H9 (cell line): Measurements from ENCODE around the gene STIL. TPM values are rescaled to one million over a fixed set of nuclear protein-coding genes. Genes with fewer than 3 reads are reported as not detected.

Source experiments
- DNase-seq: peaks from one replicate; pipeline ENCODE4 v3.0.0-alpha.2; 2017
- H2AFZ ChIP-seq: one replicate; pipeline ENCODE4 v1.6.1; 2013; ENCODE audit warnings: mild to moderate bottlenecking, low read length, control low read depth, moderate library complexity
- H2AK5ac ChIP-seq: 2 replicates; pipeline ENCODE4 v1.6.1; 2013; ENCODE audit warnings: low read length, control low read depth, mixed read lengths; ENCODE audit not compliant: insufficient read length
- H2BK120ac ChIP-seq: one replicate; pipeline ENCODE4 v1.6.1; 2013; ENCODE audit warnings: low read depth, mild to moderate bottlenecking, low read length, control low read depth, inconsistent platforms; ENCODE audit not compliant: poor library complexity, severe bottlenecking
- H2BK12ac ChIP-seq: 2 replicates; pipeline ENCODE4 v1.6.1; 2013; ENCODE audit warnings: low read length, control low read depth, mixed read lengths, low read depth; ENCODE audit not compliant: insufficient read length
- H2BK15ac ChIP-seq: 2 replicates; pipeline ENCODE4 v1.6.1; 2013; ENCODE audit warnings: low read depth, low read length, control low read depth
- H2BK20ac ChIP-seq: one replicate; pipeline ENCODE4 v1.6.1; 2013; ENCODE audit warnings: low read depth, mild to moderate bottlenecking, low read length, control low read depth, inconsistent platforms; ENCODE audit not compliant: poor library complexity, severe bottlenecking
- H2BK5ac ChIP-seq: 2 replicates; pipeline ENCODE4 v1.6.1; 2013; ENCODE audit warnings: low read length, control low read depth, mixed read lengths; ENCODE audit not compliant: insufficient read length
- H3K14ac ChIP-seq: 2 replicates; pipeline ENCODE4 v1.6.1; 2013; ENCODE audit warnings: low read length, control low read depth; ENCODE audit not compliant: insufficient read depth
- H3K18ac ChIP-seq: 2 replicates; pipeline ENCODE4 v1.6.1; 2013; ENCODE audit warnings: low read depth, mild to moderate bottlenecking, mixed read lengths, low read length, control low read depth; ENCODE audit not compliant: insufficient read length
- H3K23ac ChIP-seq: 2 replicates; pipeline ENCODE4 v1.6.1; 2013; ENCODE audit warnings: low read length, control low read depth, mixed read lengths, low read depth; ENCODE audit not compliant: insufficient read length
- H3K23me2 ChIP-seq: 2 replicates; pipeline ENCODE4 v1.6.1; 2013; ENCODE audit warnings: low read depth, mild to moderate bottlenecking, mixed read lengths, low read length, control low read depth; ENCODE audit not compliant: insufficient read length, poor library complexity, severe bottlenecking
- H3K27ac ChIP-seq: 2 replicates; pipeline ENCODE4 v1.5.1; 2013; ENCODE audit warnings: low read length, control low read depth, mixed read lengths, low read depth; ENCODE audit not compliant: insufficient read length
- H3K27me3 ChIP-seq: 2 replicates; pipeline ENCODE4 v1.6.1; 2013; ENCODE audit warnings: low read length, control low read depth, inconsistent platforms; ENCODE audit not compliant: insufficient read depth
- H3K4ac ChIP-seq: 2 replicates; pipeline ENCODE4 v1.6.1; 2013; ENCODE audit warnings: low read depth, mild to moderate bottlenecking, control low read depth, inconsistent platforms, low read length, moderate library complexity
- H3K4me1 ChIP-seq: 2 replicates; pipeline ENCODE4 v1.6.1; 2013; ENCODE audit warnings: low read length, control low read depth, inconsistent platforms; ENCODE audit not compliant: insufficient read depth
- H3K4me2 ChIP-seq: 2 replicates; pipeline ENCODE4 v1.6.1; 2013; ENCODE audit warnings: low read length, control low read depth, mixed read lengths; ENCODE audit not compliant: insufficient read length, insufficient read depth
- H3K56ac ChIP-seq: 2 replicates; pipeline ENCODE4 v1.6.1; 2013; ENCODE audit warnings: low read depth, mild to moderate bottlenecking, mixed read lengths, low read length, control low read depth; ENCODE audit not compliant: insufficient read length
- H3K79me1 ChIP-seq: 2 replicates; pipeline ENCODE4 v1.6.1; 2013; ENCODE audit warnings: low read depth, mild to moderate bottlenecking, moderate library complexity, low read length, control low read depth, inconsistent platforms; ENCODE audit not compliant: insufficient read depth, poor library complexity, severe bottlenecking
- H3K79me2 ChIP-seq: 2 replicates; pipeline ENCODE4 v1.6.1; 2013; ENCODE audit warnings: low read length, control low read depth, inconsistent platforms; ENCODE audit not compliant: insufficient read depth
- H3K9ac ChIP-seq: 2 replicates; pipeline ENCODE4 v1.6.1; 2013; ENCODE audit warnings: low read length, control low read depth, mixed read lengths; ENCODE audit not compliant: insufficient read length; ENCODE audit errors: extremely low read depth
- H3K9me3 ChIP-seq: one replicate; pipeline ENCODE4 v1.6.1; 2013; ENCODE audit warnings: low read depth, low read length, inconsistent platforms; ENCODE audit not compliant: control insufficient read depth
- H3T11ph ChIP-seq: one replicate; pipeline ENCODE4 v1.6.1; 2013; ENCODE audit warnings: mild to moderate bottlenecking, low read length, control low read depth, inconsistent platforms
- H4K20me1 ChIP-seq: one replicate; pipeline ENCODE4 v1.6.1; 2013; ENCODE audit not compliant: control insufficient read depth, insufficient read length, insufficient read depth
- H4K5ac ChIP-seq: 2 replicates; pipeline ENCODE4 v1.6.1; 2013; ENCODE audit warnings: low read depth, mild to moderate bottlenecking, mixed read lengths, low read length, control low read depth; ENCODE audit not compliant: insufficient read length
- H4K8ac ChIP-seq: replicated peaks from 2 replicates; pipeline ENCODE4 v1.6.1; 2013; ENCODE audit warnings: low read length, control low read depth, mixed read lengths, low read depth; ENCODE audit not compliant: insufficient read length
- H4K91ac ChIP-seq: 2 replicates; pipeline ENCODE4 v1.6.1; 2013; ENCODE audit warnings: low read depth, mild to moderate bottlenecking, moderate library complexity, mixed read lengths, low read length, control low read depth; ENCODE audit not compliant: insufficient read length
- H3K27ac Mint-ChIP-seq, 3 experiments: 2 replicates in 2 of 3; 3 replicates in 1 of 3; pipeline ENCODE4 v1.8.0; 2020 to 2021; ENCODE audit warnings: mixed read lengths in 3 of 3, mild to moderate bottlenecking in 1 of 3, moderate library complexity in 1 of 3
- H3K27me3 Mint-ChIP-seq: 2 replicates; pipeline ENCODE4 v1.8.0; 2021; ENCODE audit warnings: low read depth, mild to moderate bottlenecking, moderate library complexity, mixed read lengths
- H3K36me3 Mint-ChIP-seq, 3 experiments: 2 replicates in 2 of 3; 3 replicates in 1 of 3; pipeline ENCODE4 v1.8.0; 2020 to 2021; ENCODE audit warnings: low read depth in 3 of 3, mixed read lengths in 3 of 3; ENCODE audit not compliant: insufficient read depth in 1 of 3
- H3K4me1 Mint-ChIP-seq, 2 experiments: 2 replicates each; pipeline ENCODE4 v1.8.0; 2020; ENCODE audit warnings: mixed read lengths in 2 of 2
- H3K4me3 Mint-ChIP-seq, 2 experiments: 2 replicates in 1 of 2; 3 replicates in 1 of 2; pipeline ENCODE4 v1.8.0; 2020 to 2021; ENCODE audit warnings: mild to moderate bottlenecking in 2 of 2, mixed read lengths in 2 of 2, moderate library complexity in 1 of 2
- H3K9me3 Mint-ChIP-seq, 2 experiments: 2 replicates in 1 of 2; 3 replicates in 1 of 2; pipeline ENCODE4 v1.8.0; 2020; ENCODE audit warnings: mild to moderate bottlenecking in 2 of 2, mixed read lengths in 2 of 2, moderate library complexity in 1 of 2
- WGBS: extraction: QIAGEN DNeasy Blood & Tissue Kit; methylation state at CpG from one replicate; pipeline ENCODE4 v1.1.7; 2013; ENCODE audit warnings: missing lambda C conversion rate, low lambda C conversion rate, mixed read lengths; ENCODE audit not compliant: insufficient read length; ENCODE audit errors: extremely low coverage; 5-methylcytosine and 5-hydroxymethylcytosine counted together
- total RNA-seq: library from RNA; stranded (reverse); gene quantifications from 2 replicates; pipeline ENCODE4 v1.2.1, GENCODE V29; 2021
- TF ChIP-seq, protein P1 (sequence below): fragments of 200-600 bp; sonication (generic); conservative IDR thresholded peaks from 3 replicates; pipeline ENCODE4 v1.8.0; 2021; ENCODE audit warnings: antibody characterized with exemption, mild to moderate bottlenecking

The STIL gene
- total RNA-seq, 1 experiment from 2014 or later, result 26.6 TPM

DNA sequence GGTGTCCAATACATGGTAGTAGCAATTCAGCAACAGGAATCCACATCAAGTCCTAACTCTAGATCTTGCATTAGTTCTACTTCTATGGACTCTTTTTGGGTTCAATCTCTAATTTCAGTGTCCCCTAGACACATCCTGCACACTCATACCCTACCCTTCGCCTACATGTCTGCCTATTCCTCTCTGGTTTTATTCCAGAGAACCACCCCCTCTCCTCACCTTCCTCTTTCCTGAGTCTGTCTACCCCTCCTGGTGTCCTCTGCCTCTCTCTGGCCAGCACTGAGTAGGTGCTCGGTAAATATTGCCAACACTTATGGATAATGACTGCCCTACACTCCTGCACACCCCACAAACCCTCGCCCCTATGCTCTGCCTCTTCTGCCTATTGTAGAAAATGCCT lies 91.5 kb downstream of the STIL start:
- H3K27ac ChIP-seq, result no peak overlapping the region
- no peak overlapping the region for H3K56ac ChIP-seq
- H3K27me3 ChIP-seq, result peaks cover 74% of the 10 kb centered on the region
- no peak for DNase-seq
- H3K27me3 Mint-ChIP-seq, result peaks cover 41% of the 10 kb centered on the region
- H2BK15ac ChIP-seq, result no peak overlapping the region
- H3K4me3 Mint-ChIP-seq, result no peak overlapping the region
- no peaks in the 10 kb centered on the region for H3K36me3 Mint-ChIP-seq
- H2AFZ ChIP-seq, result no peak overlapping the region
- no peak overlapping the region for H2BK12ac ChIP-seq
- no peak overlapping the region for H2AK5ac ChIP-seq
- no peak overlapping the region for H2BK120ac ChIP-seq
- no peak overlapping the region for H4K8ac ChIP-seq
- no peak overlapping the region for H3K9ac ChIP-seq
- no peaks in the 10 kb centered on the region; the same call in 1 of the 2 replicates for H3K4me1 ChIP-seq
- H3K23ac ChIP-seq, result no peak overlapping the region
- no peak overlapping the region for H3K14ac ChIP-seq
- H3K4me1 Mint-ChIP-seq, result peaks cover 7 to 8% of the 10 kb centered on the region in 2 experiments
- no peaks in the 10 kb centered on the region for H3K79me2 ChIP-seq
- H3K9me3 Mint-ChIP-seq, result peaks cover 0 to 3% of the 10 kb centered on the region in 2 experiments; a peak in 2 of 5 replicates
- no CpG with 5 or more reads among the region's 3 CpGs for WGBS
- H3K23me2 ChIP-seq, result no peaks in the 10 kb centered on the region
- H4K5ac ChIP-seq, result no peak overlapping the region
- TF ChIP-seq, protein P1, sequence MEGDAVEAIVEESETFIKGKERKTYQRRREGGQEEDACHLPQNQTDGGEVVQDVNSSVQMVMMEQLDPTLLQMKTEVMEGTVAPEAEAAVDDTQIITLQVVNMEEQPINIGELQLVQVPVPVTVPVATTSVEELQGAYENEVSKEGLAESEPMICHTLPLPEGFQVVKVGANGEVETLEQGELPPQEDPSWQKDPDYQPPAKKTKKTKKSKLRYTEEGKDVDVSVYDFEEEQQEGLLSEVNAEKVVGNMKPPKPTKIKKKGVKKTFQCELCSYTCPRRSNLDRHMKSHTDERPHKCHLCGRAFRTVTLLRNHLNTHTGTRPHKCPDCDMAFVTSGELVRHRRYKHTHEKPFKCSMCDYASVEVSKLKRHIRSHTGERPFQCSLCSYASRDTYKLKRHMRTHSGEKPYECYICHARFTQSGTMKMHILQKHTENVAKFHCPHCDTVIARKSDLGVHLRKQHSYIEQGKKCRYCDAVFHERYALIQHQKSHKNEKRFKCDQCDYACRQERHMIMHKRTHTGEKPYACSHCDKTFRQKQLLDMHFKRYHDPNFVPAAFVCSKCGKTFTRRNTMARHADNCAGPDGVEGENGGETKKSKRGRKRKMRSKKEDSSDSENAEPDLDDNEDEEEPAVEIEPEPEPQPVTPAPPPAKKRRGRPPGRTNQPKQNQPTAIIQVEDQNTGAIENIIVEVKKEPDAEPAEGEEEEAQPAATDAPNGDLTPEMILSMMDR, result no peak
- H3K4me2 ChIP-seq, result no peak overlapping the region
- H3K18ac ChIP-seq, result no peak overlapping the region
- no peak overlapping the region for H3T11ph ChIP-seq
- no peak overlapping the region for H3K4ac ChIP-seq
- H4K20me1 ChIP-seq, result no peaks in the 10 kb centered on the region
- no peaks in the 10 kb centered on the region for H3K9me3 ChIP-seq
- no peak overlapping the region for H2BK20ac ChIP-seq
- no peak overlapping the region for H4K91ac ChIP-seq
- no peak overlapping the region for H2BK5ac ChIP-seq
- no peaks in the 10 kb centered on the region for H3K79me1 ChIP-seq
- no peak overlapping the region for H3K27ac Mint-ChIP-seq
